ENCODE results near the gene BMP4. TPM values are rescaled to one million over a fixed set of nuclear protein-coding genes. Genes with fewer than 3 reads are reported as not detected.

Gene BMP4
- total RNA-seq, 1 experiment from 2014 or later: 12.2 TPM

DNA sequence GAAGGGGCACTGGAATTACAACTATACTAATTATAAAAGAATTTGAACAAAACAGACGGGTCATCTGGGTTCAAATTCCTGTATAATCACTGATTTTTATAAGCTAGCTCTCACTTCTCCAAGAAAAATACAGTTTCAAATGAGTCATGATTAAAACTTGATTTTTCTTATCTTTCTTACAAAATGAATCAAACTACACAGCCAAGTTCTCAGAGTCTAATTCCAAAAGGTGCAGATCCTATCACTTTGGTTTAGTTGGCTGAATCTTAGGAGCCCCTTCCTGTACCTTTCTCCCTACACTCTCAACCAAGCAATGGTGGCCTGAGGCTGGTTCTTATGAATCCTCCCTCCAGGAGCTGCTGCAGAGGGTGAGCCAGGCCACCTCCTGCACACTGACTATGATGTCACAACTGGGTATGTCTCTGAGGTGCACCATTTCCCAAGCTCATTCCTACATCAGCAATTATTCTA is 43.8 kb upstream of the BMP4 start:
- H3K9me3 ChIP-seq (ENCODE audit: control insufficient read depth, low read depth, low read length): no peaks in the 10 kb centered on the region
- no peaks in the 10 kb centered on the region for H3K79me2 ChIP-seq (ENCODE audit: insufficient read depth, low read length)
- H3K23me2 ChIP-seq (ENCODE audit: insufficient read length, low read depth, low read length, poor library complexity, severe bottlenecking): no peaks in the 10 kb centered on the region
- no peak overlapping the region for H4K5ac ChIP-seq (ENCODE audit: insufficient read length, low read depth, low read length)
- H4K8ac ChIP-seq (replicated peaks; ENCODE audit: insufficient read length, low read depth, low read length): no peak overlapping the region
- Mint-ChIP-seq H3K4me1 (peaks cover 8 to 12% of the 10 kb centered on the region in 2 experiments), H3K27me3 (ENCODE audit: low read depth) (peaks cover 1% of the 10 kb centered on the region; the same call in 1 of the 2 replicates), H3K4me3 (no peak overlapping the region), H3K36me3 (ENCODE audit: insufficient read depth in 1 of 3, low read depth in 3 of 3) (no peaks in the 10 kb centered on the region), H3K9me3 (no peaks in the 10 kb centered on the region), H3K27ac (no peak overlapping the region)
- H3K27ac ChIP-seq (ENCODE audit: insufficient read length, low read depth, low read length): no peak overlapping the region
- no peak overlapping the region for H3K4ac ChIP-seq (ENCODE audit: low read depth, low read length)
- H3K18ac ChIP-seq (ENCODE audit: insufficient read length, low read depth, low read length): no peak overlapping the region
- no peak overlapping the region for H3K14ac ChIP-seq (ENCODE audit: insufficient read depth, low read length)
- TF ChIP-seq, protein P1, sequence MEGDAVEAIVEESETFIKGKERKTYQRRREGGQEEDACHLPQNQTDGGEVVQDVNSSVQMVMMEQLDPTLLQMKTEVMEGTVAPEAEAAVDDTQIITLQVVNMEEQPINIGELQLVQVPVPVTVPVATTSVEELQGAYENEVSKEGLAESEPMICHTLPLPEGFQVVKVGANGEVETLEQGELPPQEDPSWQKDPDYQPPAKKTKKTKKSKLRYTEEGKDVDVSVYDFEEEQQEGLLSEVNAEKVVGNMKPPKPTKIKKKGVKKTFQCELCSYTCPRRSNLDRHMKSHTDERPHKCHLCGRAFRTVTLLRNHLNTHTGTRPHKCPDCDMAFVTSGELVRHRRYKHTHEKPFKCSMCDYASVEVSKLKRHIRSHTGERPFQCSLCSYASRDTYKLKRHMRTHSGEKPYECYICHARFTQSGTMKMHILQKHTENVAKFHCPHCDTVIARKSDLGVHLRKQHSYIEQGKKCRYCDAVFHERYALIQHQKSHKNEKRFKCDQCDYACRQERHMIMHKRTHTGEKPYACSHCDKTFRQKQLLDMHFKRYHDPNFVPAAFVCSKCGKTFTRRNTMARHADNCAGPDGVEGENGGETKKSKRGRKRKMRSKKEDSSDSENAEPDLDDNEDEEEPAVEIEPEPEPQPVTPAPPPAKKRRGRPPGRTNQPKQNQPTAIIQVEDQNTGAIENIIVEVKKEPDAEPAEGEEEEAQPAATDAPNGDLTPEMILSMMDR (conservative IDR thresholded peaks at IDR 0.05): no peak
- H3K79me1 ChIP-seq (ENCODE audit: insufficient read depth, low read depth, low read length, poor library complexity, severe bottlenecking): no peaks in the 10 kb centered on the region
- no peak overlapping the region for H2BK120ac ChIP-seq (ENCODE audit: low read depth, low read length, poor library complexity, severe bottlenecking)
- no peak overlapping the region for H3K4me2 ChIP-seq (ENCODE audit: insufficient read depth, insufficient read length, low read length)
- no CpG with 5 or more reads among the region's 1 CpG for WGBS (ENCODE audit: extremely low coverage, insufficient read length, low lambda C conversion rate)
- no peaks in the 10 kb centered on the region for H3K27me3 ChIP-seq (ENCODE audit: insufficient read depth, low read length)
- peaks cover 3% of the 10 kb centered on the region; the same call in 1 of the 2 replicates for H3K4me1 ChIP-seq (ENCODE audit: insufficient read depth, low read length)
- no peak overlapping the region for H2BK5ac ChIP-seq (ENCODE audit: insufficient read length, low read length)
- no peak overlapping the region for H3K9ac ChIP-seq (ENCODE audit: extremely low read depth, insufficient read length, low read length)
- no peak overlapping the region for H3K56ac ChIP-seq (ENCODE audit: insufficient read length, low read depth, low read length)
- no peak overlapping the region for H2BK15ac ChIP-seq (ENCODE audit: low read depth, low read length)
- DNase-seq: no peak
- no peak overlapping the region for H3K23ac ChIP-seq (ENCODE audit: insufficient read length, low read depth, low read length)
- no peaks in the 10 kb centered on the region for H4K20me1 ChIP-seq (ENCODE audit: control insufficient read depth, insufficient read depth, insufficient read length)
- H3T11ph ChIP-seq (ENCODE audit: low read length): no peak overlapping the region
- no peak overlapping the region for H4K91ac ChIP-seq (ENCODE audit: insufficient read length, low read depth, low read length)
- no peak overlapping the region for H2AFZ ChIP-seq (ENCODE audit: low read length)
- H2BK20ac ChIP-seq (ENCODE audit: low read depth, low read length, poor library complexity, severe bottlenecking): no peak overlapping the region
- no peak overlapping the region for H2AK5ac ChIP-seq (ENCODE audit: insufficient read length, low read length)
- H2BK12ac ChIP-seq (ENCODE audit: insufficient read length, low read depth, low read length): no peak overlapping the region

Data from H9 (cell line).